Measurements from ENCODE around the gene SEPSECS.

DNA sequence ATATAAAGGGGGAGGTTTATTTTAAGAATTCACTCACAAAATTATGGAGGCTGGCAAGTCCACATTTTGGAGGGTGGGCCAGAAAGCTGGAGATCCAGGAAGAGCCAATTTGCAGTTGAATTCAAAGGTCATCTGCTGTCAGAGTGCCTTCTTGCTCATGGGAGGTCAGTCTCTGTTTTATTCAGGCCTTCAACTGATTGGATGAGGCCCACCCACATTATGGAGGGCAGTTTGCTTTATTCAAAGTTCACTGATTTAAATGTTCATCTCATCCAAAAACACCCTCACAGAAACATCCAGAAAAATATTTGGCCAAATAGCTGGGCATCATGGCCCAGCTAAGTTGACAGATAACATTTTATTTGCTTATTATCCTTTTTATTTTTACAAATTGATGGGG, 59.5 kb downstream of the SEPSECS start:
- TF ChIP-seq POLR2A (IDR thresholded peaks at IDR 0.05): no peak
- TF ChIP-seq, protein P1, sequence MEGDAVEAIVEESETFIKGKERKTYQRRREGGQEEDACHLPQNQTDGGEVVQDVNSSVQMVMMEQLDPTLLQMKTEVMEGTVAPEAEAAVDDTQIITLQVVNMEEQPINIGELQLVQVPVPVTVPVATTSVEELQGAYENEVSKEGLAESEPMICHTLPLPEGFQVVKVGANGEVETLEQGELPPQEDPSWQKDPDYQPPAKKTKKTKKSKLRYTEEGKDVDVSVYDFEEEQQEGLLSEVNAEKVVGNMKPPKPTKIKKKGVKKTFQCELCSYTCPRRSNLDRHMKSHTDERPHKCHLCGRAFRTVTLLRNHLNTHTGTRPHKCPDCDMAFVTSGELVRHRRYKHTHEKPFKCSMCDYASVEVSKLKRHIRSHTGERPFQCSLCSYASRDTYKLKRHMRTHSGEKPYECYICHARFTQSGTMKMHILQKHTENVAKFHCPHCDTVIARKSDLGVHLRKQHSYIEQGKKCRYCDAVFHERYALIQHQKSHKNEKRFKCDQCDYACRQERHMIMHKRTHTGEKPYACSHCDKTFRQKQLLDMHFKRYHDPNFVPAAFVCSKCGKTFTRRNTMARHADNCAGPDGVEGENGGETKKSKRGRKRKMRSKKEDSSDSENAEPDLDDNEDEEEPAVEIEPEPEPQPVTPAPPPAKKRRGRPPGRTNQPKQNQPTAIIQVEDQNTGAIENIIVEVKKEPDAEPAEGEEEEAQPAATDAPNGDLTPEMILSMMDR (IDR thresholded peaks at IDR 0.05): no peak

Data from Peyer's patch (tissue), 4 donors.